Measurements from ENCODE around the gene POLR1D. TPM values are rescaled to one million over a fixed set of nuclear protein-coding genes. Genes with fewer than 3 reads are reported as not detected.

The POLR1D gene
- total RNA-seq, 1 experiment from 2014 or later, result 149 TPM

DNA sequence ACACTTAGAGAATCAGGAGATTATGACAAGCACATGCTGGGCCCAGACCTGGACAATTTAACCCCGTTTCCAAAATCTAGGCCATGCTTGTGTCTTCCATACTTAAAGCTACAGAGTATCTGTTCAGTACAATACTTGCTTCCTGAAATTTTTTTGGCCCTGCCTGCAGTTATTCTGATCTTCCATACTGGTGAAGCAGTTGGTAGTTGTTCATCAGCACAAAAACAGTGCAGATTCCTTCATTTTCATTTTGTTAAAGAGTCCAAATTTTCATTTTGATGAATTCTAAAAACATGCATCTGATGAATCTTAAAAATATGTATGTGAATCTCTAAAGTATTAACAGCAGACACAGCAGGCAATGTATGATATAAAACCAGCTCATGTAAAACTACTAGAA is 49.2 kb downstream of the POLR1D start:
- no peak for DNase-seq (ENCODE audit: extremely low read depth, low read depth)

DNA sequence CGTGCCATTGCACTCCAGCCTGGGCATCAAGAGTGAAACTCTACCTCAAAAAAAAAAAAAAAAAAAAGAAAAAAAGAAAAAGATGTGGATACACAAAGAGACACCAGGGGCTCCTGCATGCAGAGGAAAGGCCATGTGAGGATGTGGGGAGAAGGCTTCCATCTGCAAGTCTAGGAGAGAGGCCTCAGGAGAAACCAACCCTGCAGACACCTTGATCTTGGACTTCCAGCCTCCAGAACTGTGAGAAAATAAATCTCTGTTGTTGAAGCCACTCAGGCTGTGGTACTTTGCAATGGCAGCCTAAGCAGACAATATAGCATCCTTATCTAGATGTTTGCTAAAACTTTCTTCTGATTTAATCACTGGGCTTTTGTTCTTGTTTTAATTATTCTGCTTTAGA is 50.3 kb downstream of the POLR1D start:
- DNase-seq (ENCODE audit: extremely low read depth, low read depth), result no peak

Other genes with a start within 250 kb of the POLR1D start
- 189 and 193 TPM in 2 replicates for gene GTF3A, start 197.3 kb upstream of the POLR1D start, total RNA-seq (2014; rRNA removed; shearing (Covaris generic))
- 67.2 and 87.9 TPM in 2 replicates for gene MTIF3, start 171.3 kb upstream of the POLR1D start, total RNA-seq (2014; rRNA removed; shearing (Covaris generic))
- 6.2 and 6.4 TPM in 2 replicates for gene LNX2, start 1.4 kb upstream of the POLR1D start, total RNA-seq (2014; rRNA removed; shearing (Covaris generic))
- gene GSX1, start 170.6 kb downstream of the POLR1D start, total RNA-seq (2014; rRNA removed; shearing (Covaris generic)), result not detected in 2 replicates